D721Med (cell line): ENCODE measurements around the gene SLC30A10.
"Not testable (repeated sequence)": the region's sequence is repeated elsewhere in the genome, so short reads cannot be mapped to it uniquely, and the experiment has no call there.

Experiments used
- DNase-seq: peaks from one replicate; pipeline ENCODE4 v3.0.0; 2011; ENCODE audit warnings: low spot score; ENCODE audit not compliant: insufficient read length
- FAIRE-seq: peaks from 2 replicates; lab custom pipeline; 2011; peaks lifted over from hg19 to GRCh38; lab: Jason Lieb, UNC
- CTCF ChIP-seq: IDR thresholded peaks from 2 replicates; pipeline ENCODE4 v1.5.1; 2012; ENCODE audit warnings: mild to moderate bottlenecking, control low read depth; ENCODE audit not compliant: insufficient read depth; ENCODE audit errors: missing control alignments

SLC30A10 gene

GRCh38 chr1:219941179-219942118 is 13.1 kb upstream of the SLC30A10 start:
- FAIRE-seq, result no peak
- no peak for TF ChIP-seq CTCF
- DNase-seq, result no peak

DNA sequence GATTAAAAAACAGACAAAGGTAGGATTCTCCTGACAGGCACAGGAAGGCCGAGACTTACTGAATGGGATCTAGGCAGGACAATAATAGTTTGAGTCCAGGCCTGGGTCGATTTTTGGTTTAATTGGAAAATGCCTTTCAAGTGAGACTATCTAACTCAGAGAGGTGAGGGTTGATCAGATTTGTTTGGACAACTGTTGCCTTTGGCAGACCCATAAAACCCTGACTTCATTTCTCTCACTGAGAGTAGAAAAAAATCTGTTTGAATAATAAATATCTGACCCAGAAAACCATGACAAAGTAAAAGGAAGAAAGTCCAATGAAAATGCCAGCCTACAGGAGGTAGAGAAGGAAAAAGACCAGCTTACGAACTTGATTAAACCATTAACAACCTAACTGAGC is 12.3 kb upstream of the SLC30A10 start:
- TF ChIP-seq CTCF, result no peak
- no peak for DNase-seq
- FAIRE-seq, result no peak

GRCh38 chr1:219938706-219939105 is 10.3 kb upstream of the SLC30A10 start:
- no peak for DNase-seq
- no peak for FAIRE-seq
- TF ChIP-seq CTCF, result no peak

GRCh38 chr1:219933763-219934162 is 5.4 kb upstream of the SLC30A10 start:
- not testable (repeated sequence) for FAIRE-seq, DNase-seq

GRCh38 chr1:219931033-219931432 is 2.7 kb upstream of the SLC30A10 start:
- FAIRE-seq, result peak; percentile 46
- DNase-seq, result no peak
- TF ChIP-seq CTCF, result no peak

DNA sequence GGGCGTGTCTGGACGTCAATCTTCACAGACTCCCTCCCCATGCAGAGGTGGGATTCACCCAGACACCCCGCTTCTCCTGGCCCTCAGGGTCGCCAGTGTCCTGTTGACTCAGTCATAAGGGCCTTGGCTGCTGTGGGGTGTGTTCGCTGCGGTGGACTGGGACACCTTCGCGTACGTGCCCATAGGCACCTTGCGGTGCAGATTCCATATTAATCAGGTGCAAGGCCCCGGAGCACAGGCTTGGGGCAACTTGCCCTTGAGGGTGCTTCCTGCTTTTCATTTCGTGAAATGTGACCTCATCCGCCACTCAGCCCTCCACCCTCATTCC is 398 bp upstream of the SLC30A10 start:
- no peak for TF ChIP-seq CTCF
- no peak for FAIRE-seq

GRCh38 chr1:219927298-219927955 is 930 bp downstream of the SLC30A10 start:
- DNase-seq (no peak), FAIRE-seq (no peak)

More for the DNA sequence above, 398 bp upstream of the SLC30A10 start:
- no peak for DNase-seq

More at GRCh38 chr1:219927298-219927955, 930 bp downstream of the SLC30A10 start:
- TF ChIP-seq CTCF, result no peak
